HL-60 (cell line): ENCODE measurements around the gene CARD9.

ENCODE experiments used
- DNase-seq, 2 experiments: peaks; one replicate each; pipeline ENCODE4 v3.0.0-alpha.2; 2010 to 2020; ENCODE audit warnings: low read depth in 1 of 2, low spot score in 1 of 2
- H3K27ac ChIP-seq: fragments of 250-450 bp; sonication (Bioruptor Pico); replicated peaks from 2 replicates; pipeline ENCODE4 v1.5.1; 2020; ENCODE audit warnings: mild to moderate bottlenecking, moderate library complexity
- H3K27me3 ChIP-seq: fragments of 250-450 bp; sonication (Bioruptor Pico); 2 replicates; pipeline ENCODE4 v1.5.1; 2021; ENCODE audit warnings: mild to moderate bottlenecking, moderate library complexity; ENCODE audit not compliant: insufficient read depth, poor library complexity, severe bottlenecking
- H3K4me3 ChIP-seq: replicated peaks from 2 replicates; pipeline ENCODE4 v1.5.1; 2011; ENCODE audit warnings: mild to moderate bottlenecking, control low read depth, low read length; ENCODE audit not compliant: insufficient read depth
- GABPA ChIP-seq: IDR thresholded peaks from 2 replicates; pipeline ENCODE4 v1.6.1; 2012; ENCODE audit warnings: low read depth
- POLR2AphosphoS5 ChIP-seq: IDR thresholded peaks from 2 replicates; pipeline ENCODE4 v1.6.1; 2012; ENCODE audit warnings: low read depth
- SPI1 ChIP-seq: IDR thresholded peaks from 2 replicates; pipeline ENCODE4 v1.6.1; 2012; ENCODE audit warnings: low read depth, mild to moderate bottlenecking, borderline replicate concordance
- TF ChIP-seq, protein P1 (sequence below): IDR thresholded peaks from 2 replicates; pipeline ENCODE4 v1.6.1; 2012; ENCODE audit warnings: low read depth; ENCODE audit not compliant: insufficient replicate concordance
- TF ChIP-seq, protein P2 (sequence below): IDR thresholded peaks from one replicate; pipeline ENCODE4 v1.5.1; 2011; ENCODE audit warnings: low read length, control low read depth, inconsistent platforms; ENCODE audit not compliant: insufficient read depth

CARD9 gene

DNA sequence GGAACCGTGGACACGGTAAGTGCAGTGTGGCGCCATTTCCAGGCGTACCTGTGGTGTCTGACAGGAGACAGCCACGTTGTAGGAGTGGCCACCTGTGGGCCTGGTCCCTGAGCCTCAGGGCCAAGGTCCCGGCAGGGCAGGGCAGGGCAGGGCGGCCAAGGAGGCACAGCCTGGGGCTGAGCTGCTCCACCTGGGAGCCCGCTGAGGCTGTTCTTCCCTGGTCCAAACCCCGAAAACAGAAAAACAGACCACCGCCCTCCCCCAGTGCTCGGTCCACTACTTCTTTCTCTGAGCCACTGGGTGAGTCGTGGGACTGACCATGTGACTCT lies 45.6 kb upstream of the CARD9 start:
- Histone ChIP-seq H3K4me3 (no peak overlapping the region), H3K27ac (no peak overlapping the region), H3K27me3 (no peaks in the 10 kb centered on the region)
- no peak for TF ChIP-seq GABPA
- TF ChIP-seq, protein P1, sequence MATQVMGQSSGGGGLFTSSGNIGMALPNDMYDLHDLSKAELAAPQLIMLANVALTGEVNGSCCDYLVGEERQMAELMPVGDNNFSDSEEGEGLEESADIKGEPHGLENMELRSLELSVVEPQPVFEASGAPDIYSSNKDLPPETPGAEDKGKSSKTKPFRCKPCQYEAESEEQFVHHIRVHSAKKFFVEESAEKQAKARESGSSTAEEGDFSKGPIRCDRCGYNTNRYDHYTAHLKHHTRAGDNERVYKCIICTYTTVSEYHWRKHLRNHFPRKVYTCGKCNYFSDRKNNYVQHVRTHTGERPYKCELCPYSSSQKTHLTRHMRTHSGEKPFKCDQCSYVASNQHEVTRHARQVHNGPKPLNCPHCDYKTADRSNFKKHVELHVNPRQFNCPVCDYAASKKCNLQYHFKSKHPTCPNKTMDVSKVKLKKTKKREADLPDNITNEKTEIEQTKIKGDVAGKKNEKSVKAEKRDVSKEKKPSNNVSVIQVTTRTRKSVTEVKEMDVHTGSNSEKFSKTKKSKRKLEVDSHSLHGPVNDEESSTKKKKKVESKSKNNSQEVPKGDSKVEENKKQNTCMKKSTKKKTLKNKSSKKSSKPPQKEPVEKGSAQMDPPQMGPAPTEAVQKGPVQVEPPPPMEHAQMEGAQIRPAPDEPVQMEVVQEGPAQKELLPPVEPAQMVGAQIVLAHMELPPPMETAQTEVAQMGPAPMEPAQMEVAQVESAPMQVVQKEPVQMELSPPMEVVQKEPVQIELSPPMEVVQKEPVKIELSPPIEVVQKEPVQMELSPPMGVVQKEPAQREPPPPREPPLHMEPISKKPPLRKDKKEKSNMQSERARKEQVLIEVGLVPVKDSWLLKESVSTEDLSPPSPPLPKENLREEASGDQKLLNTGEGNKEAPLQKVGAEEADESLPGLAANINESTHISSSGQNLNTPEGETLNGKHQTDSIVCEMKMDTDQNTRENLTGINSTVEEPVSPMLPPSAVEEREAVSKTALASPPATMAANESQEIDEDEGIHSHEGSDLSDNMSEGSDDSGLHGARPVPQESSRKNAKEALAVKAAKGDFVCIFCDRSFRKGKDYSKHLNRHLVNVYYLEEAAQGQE, result no peak
- no peak for DNase-seq

DNA sequence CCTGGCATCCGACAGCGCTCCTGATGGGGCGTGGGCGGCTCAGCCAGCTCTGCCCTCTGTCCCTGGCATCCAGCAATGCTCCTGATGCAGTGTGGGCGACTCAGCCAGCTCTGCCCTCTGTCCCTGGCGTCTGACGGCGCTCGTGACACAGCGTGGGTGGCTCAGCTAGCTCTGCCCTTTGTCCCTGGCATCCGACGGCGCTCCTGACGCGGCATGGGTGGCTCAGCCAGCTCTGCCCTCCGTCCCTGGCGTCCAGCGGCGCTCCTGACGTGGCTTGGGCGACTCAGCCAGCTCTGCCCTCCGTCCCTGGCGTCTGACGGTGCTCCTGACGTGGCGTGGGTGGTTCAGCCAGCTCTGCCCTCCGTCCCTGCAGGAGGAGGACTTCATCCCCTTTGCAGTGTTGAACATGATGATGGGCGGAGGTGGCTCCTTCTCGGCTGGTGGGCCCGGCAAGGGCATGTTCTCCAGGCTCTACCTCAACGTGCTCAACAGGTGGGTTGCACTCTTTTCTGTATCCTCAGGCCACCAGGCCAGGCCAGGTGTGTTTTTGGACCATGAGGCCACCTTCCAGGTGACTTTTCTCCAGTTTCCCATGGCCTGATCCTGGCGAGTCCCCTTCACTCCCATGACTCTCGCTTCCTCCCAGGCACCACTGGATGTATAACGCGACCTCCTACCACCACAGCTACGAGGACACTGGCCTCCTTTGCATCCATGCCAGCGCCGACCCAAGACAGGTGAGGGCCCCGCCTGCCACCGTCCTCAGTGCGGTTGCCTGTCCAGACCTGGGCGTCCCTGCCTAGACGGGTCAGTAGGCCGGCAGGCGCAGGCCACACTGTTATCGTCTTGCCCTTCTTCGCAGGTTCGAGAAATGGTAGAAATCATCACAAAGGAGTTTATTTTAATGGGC lies 45.0 kb upstream of the CARD9 start:
- DNase-seq, result no peak
- Histone ChIP-seq H3K27ac (no peak overlapping the region), H3K27me3 (no peaks in the 10 kb centered on the region), H3K4me3 (no peak overlapping the region)
- TF ChIP-seq, protein P2, sequence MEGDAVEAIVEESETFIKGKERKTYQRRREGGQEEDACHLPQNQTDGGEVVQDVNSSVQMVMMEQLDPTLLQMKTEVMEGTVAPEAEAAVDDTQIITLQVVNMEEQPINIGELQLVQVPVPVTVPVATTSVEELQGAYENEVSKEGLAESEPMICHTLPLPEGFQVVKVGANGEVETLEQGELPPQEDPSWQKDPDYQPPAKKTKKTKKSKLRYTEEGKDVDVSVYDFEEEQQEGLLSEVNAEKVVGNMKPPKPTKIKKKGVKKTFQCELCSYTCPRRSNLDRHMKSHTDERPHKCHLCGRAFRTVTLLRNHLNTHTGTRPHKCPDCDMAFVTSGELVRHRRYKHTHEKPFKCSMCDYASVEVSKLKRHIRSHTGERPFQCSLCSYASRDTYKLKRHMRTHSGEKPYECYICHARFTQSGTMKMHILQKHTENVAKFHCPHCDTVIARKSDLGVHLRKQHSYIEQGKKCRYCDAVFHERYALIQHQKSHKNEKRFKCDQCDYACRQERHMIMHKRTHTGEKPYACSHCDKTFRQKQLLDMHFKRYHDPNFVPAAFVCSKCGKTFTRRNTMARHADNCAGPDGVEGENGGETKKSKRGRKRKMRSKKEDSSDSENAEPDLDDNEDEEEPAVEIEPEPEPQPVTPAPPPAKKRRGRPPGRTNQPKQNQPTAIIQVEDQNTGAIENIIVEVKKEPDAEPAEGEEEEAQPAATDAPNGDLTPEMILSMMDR, result no peak
- TF ChIP-seq POLR2AphosphoS5, result no peak
- no peak for TF ChIP-seq SPI1
- TF ChIP-seq, protein P1, result no peak

DNA sequence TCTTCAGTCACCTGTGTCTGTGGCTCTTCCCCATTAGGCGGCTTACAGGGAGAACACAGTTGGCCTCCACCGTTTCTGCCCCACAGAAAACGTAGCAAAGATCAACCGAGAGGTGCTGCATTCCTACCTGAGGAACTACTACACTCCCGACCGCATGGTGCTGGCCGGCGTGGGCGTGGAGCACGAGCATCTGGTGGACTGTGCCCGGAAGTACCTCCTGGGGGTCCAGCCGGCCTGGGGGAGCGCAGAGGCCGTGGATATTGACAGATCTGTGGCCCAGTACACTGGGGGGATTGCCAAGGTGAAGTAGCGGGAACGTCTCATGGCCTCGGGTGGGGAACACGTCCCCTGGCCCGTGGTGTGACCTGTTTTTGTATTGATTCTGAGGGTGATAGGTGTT lies 43.4 kb upstream of the CARD9 start:
- no peak overlapping the region for H3K27ac ChIP-seq
- TF ChIP-seq POLR2AphosphoS5 (0 out of 2 replicates have a peak, but pooled peaks have one; percentile 23), GABPA (no peak)
- H3K4me3 ChIP-seq, result no peak overlapping the region
- no peaks in the 10 kb centered on the region for H3K27me3 ChIP-seq
- DNase-seq, result no peak

DNA sequence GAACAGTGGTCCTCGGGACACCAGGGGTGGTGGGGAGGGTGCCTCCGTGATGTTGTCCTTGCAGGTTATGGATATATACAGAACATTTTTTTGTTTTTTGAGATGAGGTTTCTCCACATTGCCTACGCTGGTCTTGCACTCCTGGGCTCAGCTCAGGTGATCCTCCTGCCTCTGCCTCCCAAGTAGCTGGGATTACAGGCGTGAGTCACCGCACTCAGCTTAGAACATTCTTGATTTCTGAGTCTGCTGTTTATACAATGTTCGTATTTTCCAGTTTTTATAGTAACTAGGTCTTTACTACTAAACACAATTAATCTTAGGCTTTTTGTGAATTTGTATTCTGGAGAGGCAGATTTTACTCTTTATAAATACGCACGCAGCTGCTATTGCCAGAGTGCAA lies 43.0 kb upstream of the CARD9 start:
- TF ChIP-seq POLR2AphosphoS5, result no peak
- TF ChIP-seq, protein P2, result no peak
- TF ChIP-seq, protein P1, result no peak
- no peak for TF ChIP-seq SPI1
- no peak for TF ChIP-seq GABPA
- no peak overlapping the region for H3K4me3 ChIP-seq
- H3K27ac ChIP-seq, result no peak overlapping the region
- H3K27me3 ChIP-seq, result no peaks in the 10 kb centered on the region
- no peak for DNase-seq
